HCT116 (cell line): ENCODE measurements around the gene LRRTM4. TPM values are rescaled to one million over a fixed set of nuclear protein-coding genes. Genes with fewer than 3 reads are reported as not detected.

Experiments used
- ATAC-seq: fragments of 200-7000 bp; cut with Tn5 transposase; 2 replicates; pipeline ENCODE4 v1.9.1; 2020; ENCODE audit warnings: mild to moderate bottlenecking, moderate library complexity
- BruUV-seq: library from RNA; stranded (reverse); fragments of 400-500 nt; replicated peaks from 2 replicates; lab custom pipeline; 2021; lab: Mats Ljungman, UMichigan
- CTCF ChIA-PET: fragments of 300-600 bp; sonication (Branson Sonifier 250); formaldehyde crosslinking; loops from one replicate; lab custom pipeline; 2021; ENCODE audit warnings: antibody characterized with exemption; lab: Charles Lee
- POLR2A ChIA-PET: fragments of 300-600, 350-600 bp; sonication (Branson Sonifier 250); formaldehyde crosslinking; loops from one replicate; lab custom pipeline; 2021; ENCODE audit warnings: antibody characterized with exemption; lab: Charles Lee
- RAD21 ChIA-PET, 2 experiments: fragments of 300-600 bp; sonication (Branson Sonifier 250); formaldehyde crosslinking; loops; one replicate each; lab custom pipeline; 2023; ENCODE audit warnings: low total read pairs in 2 of 2; ENCODE audit not compliant: uncharacterized antibody in 2 of 2, unreplicated experiment in 2 of 2, low non-redundant PET in 1 of 2; lab: Charles Lee
- DNase-seq: peaks from one replicate; pipeline ENCODE4 v3.0.0-alpha.2; 2010; ENCODE audit warnings: low read depth, low spot score
- H2AFZ ChIP-seq: fragments of 200-600 bp; shearing (Covaris generic), sonication (generic); 2 replicates; pipeline ENCODE4 v1.6.1; 2017; ENCODE audit warnings: low read depth, mixed run types, mixed read lengths, antibody characterized with exemption, low read length; ENCODE audit not compliant: poor library complexity, severe bottlenecking
- H3K27ac ChIP-seq: 2 replicates; pipeline ENCODE4 v1.5.1; 2012; ENCODE audit warnings: low read depth, low read length
- H3K27me3 ChIP-seq: fragments of 200-600 bp; sonication (generic); 2 replicates; pipeline ENCODE4 v1.6.1; 2016; ENCODE audit warnings: mixed run types, low read length, mixed read lengths; ENCODE audit not compliant: insufficient read depth
- H3K36me3 ChIP-seq, 2 experiments: fragments of 200-500 bp in 1 of 2; fragments of 200-600 bp in 1 of 2; sonication (Bioruptor generic) in 1 of 2; sonication (generic) in 1 of 2; 2 replicates each; pipeline versions ENCODE4 v1.5.1 to v1.6.1; 2014 to 2016; ENCODE audit warnings: low read length in 2 of 2, inconsistent platforms in 1 of 2, mixed read lengths in 1 of 2, mixed run types in 1 of 2; ENCODE audit not compliant: insufficient read depth in 2 of 2, control insufficient read depth in 1 of 2
- H3K4me1 ChIP-seq, 2 experiments: fragments of 200-600 bp in 1 of 2; sonication (generic) in 1 of 2; 2 replicates each; pipeline versions ENCODE4 v1.5.1 to v1.6.1; 2012 to 2017; ENCODE audit warnings: low read length in 2 of 2, inconsistent platforms in 1 of 2, mild to moderate bottlenecking in 1 of 2, mixed read lengths in 1 of 2, mixed run types in 1 of 2, moderate library complexity in 1 of 2; ENCODE audit not compliant: insufficient read depth in 2 of 2, control insufficient read depth in 1 of 2
- H3K4me2 ChIP-seq: fragments of 200-600 bp; sonication (generic); 2 replicates; pipeline ENCODE4 v1.6.1; 2017; ENCODE audit warnings: mixed run types, low read length, mixed read lengths
- H3K4me3 ChIP-seq, 2 experiments: fragments of 200-600 bp in 1 of 2; sonication (generic) in 1 of 2; replicated peaks in 1 of 2; 2 replicates each; pipeline ENCODE4 v1.5.1; 2011 to 2016; ENCODE audit warnings: low read length in 2 of 2, control low read depth in 1 of 2, low read depth in 1 of 2, mild to moderate bottlenecking in 1 of 2, mixed read lengths in 1 of 2, mixed run types in 1 of 2
- H3K79me2 ChIP-seq: fragments of 200-600 bp; sonication (generic); 2 replicates; pipeline ENCODE4 v1.6.1; 2017; ENCODE audit warnings: mild to moderate bottlenecking, mixed run types, low read length, moderate library complexity, mixed read lengths; ENCODE audit not compliant: insufficient read depth
- H3K9ac ChIP-seq: fragments of 200-600 bp; sonication (generic); 2 replicates; pipeline ENCODE4 v1.6.1; 2016; ENCODE audit warnings: low read length, mixed read lengths
- H3K9me2 ChIP-seq: fragments of 200-600 bp; sonication (generic), shearing (Covaris generic); 2 replicates; pipeline ENCODE4 v1.6.1; 2017; ENCODE audit warnings: mixed run types, mild to moderate bottlenecking, moderate library complexity; ENCODE audit not compliant: insufficient read depth
- H3K9me3 ChIP-seq, 2 experiments: fragments of 200-500 bp in 1 of 2; fragments of 200-600 bp in 1 of 2; sonication (Bioruptor generic) in 1 of 2; sonication (generic) in 1 of 2; 2 replicates each; pipeline ENCODE4 v1.6.1; 2014 to 2017; ENCODE audit warnings: low read length in 2 of 2, mixed read lengths in 2 of 2, inconsistent platforms in 1 of 2, low read depth in 1 of 2, mild to moderate bottlenecking in 1 of 2, mixed run types in 1 of 2, moderate library complexity in 1 of 2; ENCODE audit not compliant: control insufficient read depth in 1 of 2, insufficient read depth in 1 of 2
- H4K20me1 ChIP-seq: fragments of 200-600 bp; sonication (generic), shearing (Covaris generic); 2 replicates; pipeline ENCODE4 v1.6.1; 2017; ENCODE audit warnings: mixed run types, mild to moderate bottlenecking, moderate library complexity; ENCODE audit not compliant: insufficient read depth
- CEBPB ChIP-seq: IDR thresholded peaks from 2 replicates; pipeline ENCODE4 v1.6.1; 2012; ENCODE audit warnings: low read depth
- CTCF ChIP-seq, 3 experiments: fragments of 200-600 bp in 1 of 3; sonication (generic) in 1 of 3; IDR thresholded peaks in 2 of 3; conservative IDR thresholded peaks in 1 of 3; 2 replicates each; pipeline ENCODE4 v1.5.1; 2012 to 2017; ENCODE audit warnings: low read depth in 2 of 3, low read length in 2 of 3, antibody characterized with exemption in 1 of 3, borderline replicate concordance in 1 of 3, control low read depth in 1 of 3, mild to moderate bottlenecking in 1 of 3, mixed read lengths in 1 of 3, mixed run types in 1 of 3, moderate library complexity in 1 of 3; ENCODE audit not compliant: insufficient read depth in 1 of 3
- ELF1 ChIP-seq: IDR thresholded peaks from 2 replicates; pipeline ENCODE4 v1.6.1; 2012; ENCODE audit warnings: low read depth, borderline replicate concordance
- EZH2 ChIP-seq: fragments of 200-600 bp; sonication (generic); IDR thresholded peaks from 2 replicates; pipeline ENCODE4 v1.6.1; 2017; ENCODE audit warnings: antibody characterized with exemption, mixed run types
- EZH2phosphoT487 ChIP-seq: fragments of 200-600 bp; IDR thresholded peaks from 2 replicates; pipeline ENCODE4 v1.6.1; 2018; ENCODE audit warnings: antibody characterized with exemption, borderline replicate concordance
- MAX ChIP-seq: IDR thresholded peaks from 2 replicates; pipeline ENCODE4 v1.6.1; 2012
- POLR2A ChIP-seq: IDR thresholded peaks from 2 replicates; pipeline ENCODE4 v1.7.0; 2011; ENCODE audit warnings: borderline replicate concordance; ENCODE audit not compliant: insufficient read depth, insufficient read length; ENCODE audit errors: extremely low read depth
- POLR2AphosphoS5 ChIP-seq: IDR thresholded peaks from 2 replicates; pipeline ENCODE4 v1.6.1; 2011; ENCODE audit warnings: mild to moderate bottlenecking, low read depth, low read length, moderate library complexity
- SIN3A ChIP-seq: IDR thresholded peaks from 2 replicates; pipeline ENCODE4 v1.6.1; 2012; ENCODE audit warnings: low read depth
- SP1 ChIP-seq: IDR thresholded peaks from 2 replicates; pipeline ENCODE4 v1.6.1; 2012; ENCODE audit warnings: low read depth
- TCF7L2 ChIP-seq: IDR thresholded peaks from 2 replicates; pipeline ENCODE4 v1.7.0; 2011; ENCODE audit warnings: borderline replicate concordance, inconsistent platforms; ENCODE audit not compliant: insufficient read depth, insufficient read length; ENCODE audit errors: extremely low read depth
- ZFX ChIP-seq: fragments of 450-650 bp; IDR thresholded peaks from 2 replicates; pipeline ENCODE4 v1.6.1; 2017
- intact Hi-C: fragments of 100-400 bp; cut with micrococcal nuclease; formaldehyde crosslinking; loops from 2 replicates; pipeline ENCODE4 v1.10.0; 2022
- total RNA-seq: library from RNA; stranded (reverse); gene quantifications from one replicate; pipeline ENCODE4 v1.2.1, GENCODE V29; 2021; ENCODE audit not compliant: unreplicated experiment

Gene LRRTM4
- total RNA-seq, 1 experiment from 2014 or later: 0.25 TPM

GRCh38 chr2:77021161-77021560 lies 501.0 kb downstream of the LRRTM4 start:
- no peak overlapping the region for H3K4me3 ChIP-seq
- H3K9me2 ChIP-seq: no peaks in the 10 kb centered on the region
- no peak overlapping the region for H3K9ac ChIP-seq
- ChIA-PET RAD21 (no interaction called here), CTCF (no interaction called here), POLR2A (no interaction called here)
- no peak overlapping the region for H3K27ac ChIP-seq
- BruUV-seq: no TSS peak
- intact Hi-C loops: no loop called here
- no peaks in the 10 kb centered on the region for H3K36me3 ChIP-seq
- H4K20me1 ChIP-seq: no peaks in the 10 kb centered on the region
- no peak for TF ChIP-seq POLR2A
- TF ChIP-seq SIN3A: no peak
- TF ChIP-seq ELF1: no peak
- TF ChIP-seq CTCF (IDR thresholded peaks at IDR 0.05 in 2 of 3, conservative IDR thresholded peaks at IDR 0.05 in 1 of 3; ENCODE audit: borderline replicate concordance in 1 of 3, insufficient read depth in 1 of 3, low read depth in 2 of 3, low read length in 2 of 3): no peak
- TF ChIP-seq EZH2: no peak
- no peak for TF ChIP-seq CEBPB
- TF ChIP-seq SP1: no peak
- no peak overlapping the region for H3K4me2 ChIP-seq
- no peak overlapping the region for H2AFZ ChIP-seq
- DNase-seq (no peak), ATAC-seq (no peak)
- peaks cover 3 to 4% of the 10 kb centered on the region in 2 experiments; a peak in 2 of 4 replicates for H3K9me3 ChIP-seq
- no peaks in the 10 kb centered on the region for H3K27me3 ChIP-seq
- H3K79me2 ChIP-seq: no peaks in the 10 kb centered on the region
- no peaks in the 10 kb centered on the region for H3K4me1 ChIP-seq

- H3K27me3 ChIP-seq: no peaks in the 10 kb centered on the region
- ChIA-PET CTCF (no interaction called here), RAD21 (no interaction called here), POLR2A (no interaction called here)
- no peaks in the 10 kb centered on the region for H3K4me1 ChIP-seq
- H3K9me3 ChIP-seq: peaks cover 3 to 4% of the 10 kb centered on the region in 2 experiments; a peak in 2 of 4 replicates
- no peak for TF ChIP-seq POLR2AphosphoS5
- TF ChIP-seq CTCF (IDR thresholded peaks at IDR 0.05 in 2 of 3, conservative IDR thresholded peaks at IDR 0.05 in 1 of 3; ENCODE audit: borderline replicate concordance in 1 of 3, insufficient read depth in 1 of 3, low read depth in 2 of 3, low read length in 2 of 3): no peak
- no peak for TF ChIP-seq MAX
- TF ChIP-seq ZFX: no peak
- no peak for TF ChIP-seq TCF7L2
- TF ChIP-seq EZH2phosphoT487: no peak
- H3K4me2 ChIP-seq: no peak overlapping the region
- ATAC-seq (no peak), DNase-seq (no peak)
- H3K79me2 ChIP-seq: no peaks in the 10 kb centered on the region
- intact Hi-C loops: no loop called here
- no peaks in the 10 kb centered on the region for H3K36me3 ChIP-seq
- H2AFZ ChIP-seq: no peak overlapping the region
- no peaks in the 10 kb centered on the region for H4K20me1 ChIP-seq
- no peak overlapping the region for H3K27ac ChIP-seq
- H3K9ac ChIP-seq: no peak overlapping the region
- H3K9me2 ChIP-seq: no peaks in the 10 kb centered on the region
- H3K4me3 ChIP-seq: no peak overlapping the region
- BruUV-seq: no TSS peak
Measured at GRCh38 chr2:77018219-77018618, 504.0 kb downstream of the LRRTM4 start.
